Activated T-cell treated with anti-CD3 and anti-CD28 coated beads, Interleukin-2, amount 50 U/mL, for 24 hours (primary cell): ENCODE data around the gene TAB2.

ENCODE experiments used
- DNase-seq: peaks from one replicate; pipeline ENCODE4 v3.0.0-alpha.2; 2020
- H3K27ac Mint-ChIP-seq: 2 replicates; pipeline ENCODE4 v1.8.0; 2020; ENCODE audit warnings: mild to moderate bottlenecking, mixed read lengths
- H3K27me3 Mint-ChIP-seq: 2 replicates; pipeline ENCODE4 v1.8.0; 2020; ENCODE audit warnings: mixed read lengths
- H3K36me3 Mint-ChIP-seq: 2 replicates; pipeline ENCODE4 v1.8.0; 2020; ENCODE audit warnings: low read depth, mixed read lengths
- H3K4me1 Mint-ChIP-seq: 2 replicates; pipeline ENCODE4 v1.8.0; 2020; ENCODE audit warnings: low read depth, mixed read lengths
- H3K4me3 Mint-ChIP-seq: 2 replicates; pipeline ENCODE4 v1.8.0; 2020; ENCODE audit warnings: mild to moderate bottlenecking, moderate library complexity, mixed read lengths
- H3K9me3 Mint-ChIP-seq: 2 replicates; pipeline ENCODE4 v1.8.0; 2020; ENCODE audit warnings: mixed read lengths

Gene TAB2

DNA sequence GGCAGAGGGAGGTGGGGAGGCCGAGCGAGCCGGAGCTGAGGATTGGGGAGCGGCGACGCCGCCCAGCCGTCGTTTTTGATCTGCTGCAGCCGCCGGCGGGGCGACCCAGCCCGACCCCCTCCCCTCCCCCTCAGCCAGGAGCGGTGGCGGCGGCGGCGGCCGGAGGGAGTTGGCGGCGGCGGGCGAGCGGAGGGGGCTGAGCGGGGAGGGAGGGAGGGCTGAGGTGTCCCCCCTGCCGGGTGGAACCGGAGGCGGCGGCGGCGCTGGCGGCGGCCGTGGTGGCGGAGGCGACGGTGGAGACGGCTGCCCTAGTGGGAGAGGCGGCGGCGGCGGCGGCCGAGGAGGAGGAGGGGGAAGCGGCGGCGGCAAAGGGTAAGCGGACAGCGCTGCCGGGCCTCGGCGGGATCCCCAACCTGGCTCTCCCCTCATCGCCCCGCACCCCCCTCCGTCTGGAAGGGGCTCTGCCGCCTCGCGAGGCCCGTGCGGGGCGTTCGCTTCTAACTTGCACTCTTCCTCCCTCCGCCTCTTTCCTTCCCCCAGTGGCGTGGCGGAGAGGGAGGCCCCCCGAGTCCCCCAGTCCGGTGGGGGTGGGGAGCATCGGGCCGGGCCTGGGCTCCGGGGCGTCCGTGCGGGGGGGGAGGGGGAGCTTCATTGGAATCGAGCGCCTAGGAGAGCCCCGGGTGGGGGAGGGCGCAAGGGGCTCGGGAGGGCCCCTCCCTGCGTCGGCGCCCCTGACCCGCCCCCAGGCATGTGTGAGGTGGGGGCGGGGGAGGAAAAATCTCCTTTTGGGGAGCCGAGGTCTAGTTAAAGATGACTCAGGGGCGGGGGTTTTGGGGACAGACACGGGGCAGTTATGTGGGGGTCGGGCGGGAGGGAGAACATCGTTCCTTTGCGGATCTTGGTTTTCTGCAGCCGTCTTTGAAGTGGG, at the start of gene TAB2:
Gene TAB2 (plus strand): TSS at position 69 of the 928 bp plus-strand sequence. CDS start 52,286 bp downstream, outside the sequence.
- H3K4me1 Mint-ChIP-seq: peaks cover 44% of the 10 kb centered on the region
- no peaks in the 10 kb centered on the region for H3K9me3 Mint-ChIP-seq
- H3K4me3 Mint-ChIP-seq: peak within 1 kb of the TSS; percentile 88
- peak within 1 kb of the TSS; percentile 98 for H3K27ac Mint-ChIP-seq
- peaks cover 38% of the 10 kb centered on the region for H3K36me3 Mint-ChIP-seq
- no peaks in the 10 kb centered on the region for H3K27me3 Mint-ChIP-seq
- DNase-seq: peak; percentile 87

DNA sequence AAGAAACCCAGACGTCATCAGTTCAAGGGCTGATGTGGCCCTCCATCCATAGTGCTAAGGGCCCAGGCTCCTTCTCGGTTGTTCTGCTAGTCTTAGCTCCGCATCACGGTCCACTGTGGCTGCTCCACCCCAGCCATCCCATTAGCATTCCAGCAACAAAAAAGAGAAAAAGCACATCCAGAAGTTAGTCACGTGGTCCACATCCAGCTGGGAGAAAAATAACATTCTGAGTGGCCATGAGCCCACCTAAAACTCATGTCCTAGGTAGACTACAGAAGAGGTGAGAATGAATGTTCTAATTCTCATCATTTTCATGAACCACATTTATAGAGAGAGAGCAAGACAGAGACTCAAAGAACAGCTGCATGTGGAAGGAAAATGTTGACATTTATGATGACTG, 49.4 kb upstream of the TAB2 start:
- no peaks in the 10 kb centered on the region for H3K27me3 Mint-ChIP-seq
- no peaks in the 10 kb centered on the region for H3K36me3 Mint-ChIP-seq
- no peak overlapping the region for H3K4me3 Mint-ChIP-seq
- H3K27ac Mint-ChIP-seq: no peak overlapping the region
- no peak for DNase-seq
- no peaks in the 10 kb centered on the region for H3K9me3 Mint-ChIP-seq
- peaks cover 60% of the 10 kb centered on the region for H3K4me1 Mint-ChIP-seq

DNA sequence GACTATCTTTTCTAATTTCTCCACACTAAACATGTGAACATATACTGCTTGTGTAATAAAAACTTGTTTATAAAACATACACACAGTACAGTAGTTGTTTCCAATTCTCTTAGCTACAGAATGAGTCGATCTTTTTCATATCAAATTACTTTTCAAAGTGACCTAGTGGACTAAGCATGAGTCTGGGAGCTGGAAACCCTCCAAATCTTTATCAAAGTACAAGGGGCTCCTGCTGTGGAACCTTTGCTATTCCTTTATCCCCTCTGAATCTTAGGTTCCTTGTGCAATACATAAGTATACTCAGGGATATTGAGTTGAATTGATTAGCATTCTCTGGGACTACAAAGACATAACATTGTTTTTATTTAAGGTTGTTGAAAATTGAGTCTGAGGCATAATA, 48.7 kb upstream of the TAB2 start:
- Mint-ChIP-seq H3K27me3 (no peaks in the 10 kb centered on the region), H3K4me1 (peaks cover 64% of the 10 kb centered on the region), H3K27ac (no peak overlapping the region), H3K36me3 (no peaks in the 10 kb centered on the region), H3K9me3 (no peaks in the 10 kb centered on the region), H3K4me3 (no peak overlapping the region)
- DNase-seq: no peak

GRCh38 chr6:149270616-149271015, 46.9 kb upstream of the TAB2 start:
- no peak for DNase-seq
- H3K27me3 Mint-ChIP-seq: no peaks in the 10 kb centered on the region
- H3K9me3 Mint-ChIP-seq: no peaks in the 10 kb centered on the region
- H3K36me3 Mint-ChIP-seq: no peaks in the 10 kb centered on the region
- peak overlapping the region; percentile 27 for H3K27ac Mint-ChIP-seq
- H3K4me1 Mint-ChIP-seq: peaks cover 56% of the 10 kb centered on the region
- H3K4me3 Mint-ChIP-seq: no peak overlapping the region

DNA sequence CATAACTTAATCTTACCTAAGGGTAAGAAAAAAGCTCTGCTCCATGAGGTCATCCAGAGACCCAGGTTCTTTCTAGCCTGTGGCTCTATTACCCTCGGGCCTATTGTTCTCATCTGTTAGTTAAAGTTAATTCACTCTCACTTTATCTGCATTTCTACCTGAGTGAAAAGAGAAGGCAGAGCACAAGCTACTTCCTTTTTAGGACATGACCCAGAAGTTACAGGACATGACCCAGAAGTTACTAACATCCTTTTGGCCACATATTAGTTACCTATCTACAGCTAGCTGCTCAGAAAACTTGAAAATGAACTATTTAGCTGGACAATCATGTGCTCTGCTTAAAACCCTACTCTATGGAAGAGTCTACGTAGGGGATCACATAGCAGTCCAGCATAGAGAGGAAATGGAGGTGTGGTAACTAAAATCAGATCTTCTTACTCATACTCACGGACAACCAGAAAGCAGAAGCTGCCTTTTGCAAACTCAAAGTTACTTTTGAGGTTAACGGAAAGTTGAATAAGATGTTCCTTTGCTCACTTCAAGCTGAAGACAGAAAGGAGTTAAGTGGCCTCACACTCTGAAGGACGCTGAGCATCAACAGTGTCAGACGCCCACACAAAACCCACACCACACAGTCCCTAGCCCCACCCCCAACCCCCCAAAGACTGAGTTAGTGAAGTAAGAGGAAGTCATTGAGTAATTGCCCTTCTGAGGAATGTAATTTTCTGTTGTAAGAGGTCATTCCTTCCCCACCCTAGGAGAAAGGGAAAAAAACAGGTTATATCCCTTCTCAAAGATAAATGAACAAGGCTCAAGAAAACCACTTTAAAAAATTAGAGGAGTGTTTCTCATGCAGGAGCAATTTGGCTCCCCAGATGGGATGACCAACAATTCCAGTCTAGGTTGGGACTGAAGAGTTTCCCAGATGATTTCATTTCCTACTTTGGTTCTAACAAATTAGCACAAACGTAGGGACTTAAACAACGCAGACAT, 45.9 kb upstream of the TAB2 start:
- peak overlapping the region; percentile 60 for H3K4me3 Mint-ChIP-seq
- peak overlapping the region; percentile 94 for H3K27ac Mint-ChIP-seq
- no peaks in the 10 kb centered on the region for H3K36me3 Mint-ChIP-seq
- no peaks in the 10 kb centered on the region for H3K27me3 Mint-ChIP-seq
- H3K9me3 Mint-ChIP-seq: no peaks in the 10 kb centered on the region
- peaks cover 47% of the 10 kb centered on the region for H3K4me1 Mint-ChIP-seq
- peak; percentile 73 for DNase-seq

GRCh38 chr6:149273318-149273717, 44.2 kb upstream of the TAB2 start:
- no peak for DNase-seq

GRCh38 chr6:149275621-149276020, 41.9 kb upstream of the TAB2 start:
- H3K36me3 Mint-ChIP-seq: no peaks in the 10 kb centered on the region
- DNase-seq: no peak
- peaks cover 69% of the 10 kb centered on the region for H3K4me1 Mint-ChIP-seq
- H3K27me3 Mint-ChIP-seq: no peaks in the 10 kb centered on the region
- H3K27ac Mint-ChIP-seq: no peak overlapping the region
- no peaks in the 10 kb centered on the region for H3K9me3 Mint-ChIP-seq
- no peak overlapping the region for H3K4me3 Mint-ChIP-seq

More at GRCh38 chr6:149273318-149273717, 44.2 kb upstream of the TAB2 start:
- H3K9me3 Mint-ChIP-seq: no peaks in the 10 kb centered on the region
- H3K27ac Mint-ChIP-seq: peak overlapping the region; percentile 42
- no peaks in the 10 kb centered on the region for H3K36me3 Mint-ChIP-seq
- H3K4me1 Mint-ChIP-seq: peaks cover 58% of the 10 kb centered on the region
- H3K4me3 Mint-ChIP-seq: no peak overlapping the region
- H3K27me3 Mint-ChIP-seq: no peaks in the 10 kb centered on the region

DNA sequence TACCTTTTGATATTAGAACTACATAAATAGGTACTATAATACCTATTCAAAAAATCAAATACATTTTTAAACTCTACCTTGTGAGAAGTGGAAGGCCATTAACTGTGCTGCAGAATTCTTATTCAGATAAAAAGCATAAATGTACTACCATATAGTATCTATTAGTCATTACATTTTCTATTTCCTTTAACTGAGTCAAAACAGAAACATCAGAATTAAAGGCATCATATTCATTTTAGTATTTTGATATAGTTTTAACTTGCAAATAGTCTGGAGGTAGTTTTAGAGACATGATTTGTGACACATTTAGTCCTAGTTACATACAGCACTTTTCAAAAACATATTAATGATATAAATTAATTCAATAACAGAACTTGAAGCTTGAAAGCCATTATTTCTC, 39.9 kb upstream of the TAB2 start:
- no peak overlapping the region for H3K4me3 Mint-ChIP-seq
- peaks cover 49% of the 10 kb centered on the region for H3K4me1 Mint-ChIP-seq
- no peaks in the 10 kb centered on the region for H3K27me3 Mint-ChIP-seq
- no peak for DNase-seq
- H3K9me3 Mint-ChIP-seq: no peaks in the 10 kb centered on the region
- H3K27ac Mint-ChIP-seq: no peak overlapping the region
- no peaks in the 10 kb centered on the region for H3K36me3 Mint-ChIP-seq

DNA sequence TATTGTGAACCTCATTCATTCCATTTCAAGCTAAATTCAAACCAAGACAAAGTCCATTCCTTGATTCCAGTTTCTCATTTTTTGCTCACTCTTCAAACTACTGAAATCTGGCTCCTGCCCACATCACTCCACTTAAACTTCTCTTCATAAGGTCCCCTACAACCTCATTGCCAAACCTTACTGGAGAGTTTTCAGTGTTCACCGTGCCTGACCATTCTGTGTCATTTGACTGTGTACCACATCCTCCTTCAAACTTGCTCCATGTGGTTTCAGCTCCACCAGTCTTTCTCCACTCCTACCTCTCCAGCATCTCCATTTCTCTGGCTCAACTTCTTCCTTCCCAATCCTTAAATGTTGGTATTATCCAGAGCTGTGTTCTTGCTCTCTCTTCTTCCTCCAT, 38.5 kb upstream of the TAB2 start:
- Mint-ChIP-seq H3K4me3 (no peak overlapping the region), H3K4me1 (peaks cover 36% of the 10 kb centered on the region), H3K27me3 (no peaks in the 10 kb centered on the region), H3K36me3 (no peaks in the 10 kb centered on the region), H3K27ac (peak overlapping the region; percentile 41), H3K9me3 (no peaks in the 10 kb centered on the region)
- no peak for DNase-seq

DNA sequence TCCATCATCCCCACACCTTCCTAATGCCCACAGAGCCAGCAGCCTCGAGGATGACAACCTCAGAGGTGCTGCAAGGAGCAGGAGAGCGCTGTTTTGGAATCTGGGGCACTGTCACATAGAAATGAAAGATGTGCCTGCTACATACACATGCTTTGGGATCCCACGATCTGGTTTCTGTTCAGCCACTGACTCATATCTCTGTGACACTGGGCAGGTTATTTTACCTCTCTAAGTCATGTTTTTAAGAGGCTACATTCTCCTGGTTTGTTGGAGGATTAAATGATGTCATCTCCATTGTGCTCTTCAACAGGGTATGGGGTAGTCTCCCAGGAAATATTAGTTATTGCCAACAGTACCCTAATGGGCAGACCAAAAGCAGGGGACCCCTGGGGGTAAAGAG, 32.6 kb upstream of the TAB2 start:
- no peak for DNase-seq
- Mint-ChIP-seq H3K9me3 (no peaks in the 10 kb centered on the region), H3K27me3 (no peaks in the 10 kb centered on the region), H3K36me3 (no peaks in the 10 kb centered on the region), H3K4me1 (peaks cover 21% of the 10 kb centered on the region), H3K27ac (peak overlapping the region; percentile 28), H3K4me3 (no peak overlapping the region)

DNA sequence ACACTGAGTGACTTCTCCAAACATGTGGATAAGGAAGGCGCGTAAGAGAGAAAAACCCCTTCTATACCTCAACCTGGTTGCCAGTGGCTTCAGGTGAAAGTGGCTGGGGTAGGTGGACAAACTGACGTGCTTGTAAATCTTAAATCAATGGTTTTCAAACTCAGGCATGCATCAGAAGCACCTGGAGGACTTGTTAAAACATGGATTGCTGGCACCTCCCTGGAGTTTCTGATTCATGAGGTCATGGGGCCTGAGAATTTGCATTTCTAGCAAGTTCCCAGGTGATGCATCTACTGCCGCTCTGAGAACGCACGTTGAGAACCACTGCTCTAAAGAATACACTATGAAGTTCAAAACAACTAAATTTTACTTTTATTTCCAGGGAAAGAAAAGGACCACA, 31.9 kb upstream of the TAB2 start:
- no peak for DNase-seq
- H3K9me3 Mint-ChIP-seq: no peaks in the 10 kb centered on the region

GRCh38 chr6:149286905-149287304, 30.6 kb upstream of the TAB2 start:
- Mint-ChIP-seq H3K36me3 (no peaks in the 10 kb centered on the region), H3K9me3 (no peaks in the 10 kb centered on the region), H3K4me1 (peaks cover 19% of the 10 kb centered on the region), H3K4me3 (no peak overlapping the region), H3K27me3 (no peaks in the 10 kb centered on the region), H3K27ac (no peak overlapping the region)
- no peak for DNase-seq

More for the DNA sequence above, 31.9 kb upstream of the TAB2 start:
- Mint-ChIP-seq H3K36me3 (no peaks in the 10 kb centered on the region), H3K4me3 (no peak overlapping the region), H3K27me3 (no peaks in the 10 kb centered on the region), H3K4me1 (peaks cover 19% of the 10 kb centered on the region), H3K27ac (no peak overlapping the region)

DNA sequence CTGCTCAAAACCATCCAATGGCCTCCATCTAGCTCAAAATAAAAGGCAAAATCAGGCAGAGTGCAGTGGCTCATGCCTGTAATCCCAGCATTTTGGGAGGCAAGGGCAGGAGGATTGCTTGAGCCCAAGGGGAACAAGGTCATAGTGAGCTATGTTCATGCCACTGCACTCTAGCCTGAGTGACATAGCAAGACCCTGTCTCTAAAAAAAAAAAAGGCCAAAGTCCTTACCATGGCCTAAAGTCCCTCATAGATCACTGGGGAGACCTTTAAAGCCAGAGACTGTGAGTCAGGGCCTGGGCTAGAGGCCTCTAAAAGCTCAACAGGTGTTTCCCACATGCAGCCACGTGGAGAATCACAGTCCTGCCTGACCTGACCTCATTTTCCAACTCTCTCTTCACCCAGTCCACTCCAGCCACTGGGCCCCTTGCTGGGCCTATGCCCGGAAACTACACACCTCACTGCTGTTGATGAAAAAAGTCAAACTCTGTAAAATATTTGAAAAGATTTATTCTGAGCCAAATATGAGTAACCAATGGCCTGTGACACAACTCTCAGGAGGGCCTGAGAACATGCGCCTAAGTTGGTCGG, 28.2 kb upstream of the TAB2 start:
- Mint-ChIP-seq H3K27ac (no peak overlapping the region), H3K36me3 (no peaks in the 10 kb centered on the region), H3K4me1 (peaks cover 22% of the 10 kb centered on the region), H3K4me3 (no peak overlapping the region), H3K27me3 (no peaks in the 10 kb centered on the region), H3K9me3 (no peaks in the 10 kb centered on the region)
- no peak for DNase-seq

DNA sequence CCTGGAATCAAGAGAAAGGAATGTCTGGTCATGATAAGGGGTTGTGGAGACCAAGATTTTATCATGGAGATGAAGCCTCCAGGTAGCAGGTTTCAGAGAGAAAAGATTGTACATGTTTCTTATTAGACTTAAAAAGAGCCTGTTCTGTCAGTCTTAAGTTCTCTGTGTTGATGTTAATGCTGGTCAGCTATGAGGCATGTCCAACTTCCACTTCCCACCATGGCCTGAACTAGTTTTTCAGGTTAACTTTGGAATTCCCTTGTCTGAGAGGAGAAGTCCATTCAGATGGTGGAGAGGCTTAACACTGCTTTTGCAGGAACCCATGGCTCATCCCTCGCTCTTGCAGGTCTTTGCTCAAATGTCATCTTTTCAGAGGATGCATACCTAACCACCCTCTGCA, 27.5 kb upstream of the TAB2 start:
- H3K36me3 Mint-ChIP-seq: no peaks in the 10 kb centered on the region
- no peaks in the 10 kb centered on the region for H3K9me3 Mint-ChIP-seq
- H3K4me3 Mint-ChIP-seq: no peak overlapping the region
- H3K27me3 Mint-ChIP-seq: no peaks in the 10 kb centered on the region
- no peak overlapping the region for H3K27ac Mint-ChIP-seq
- H3K4me1 Mint-ChIP-seq: peaks cover 16% of the 10 kb centered on the region
- DNase-seq: no peak
